HG02759 (cell line): ENCODE results near the gene ZMYND10.

Experiments used
- ATAC-seq: cut with Tn5 transposase; IDR thresholded peaks from one replicate; pipeline ENCODE4 v1.9.1; 2021; ENCODE audit warnings: mild to moderate bottlenecking, moderate library complexity; ENCODE audit not compliant: unreplicated experiment

ZMYND10 gene

GRCh38 chr3:50371133-50371685 is 25.7 kb upstream of the ZMYND10 start:
- ATAC-seq: no peak

- no peak for ATAC-seq
Observed at GRCh38 chr3:50370594-50370993, 25.1 kb upstream of the ZMYND10 start.

GRCh38 chr3:50369012-50369670 is 23.6 kb upstream of the ZMYND10 start:
- no peak for ATAC-seq

- ATAC-seq: no peak
Observed at GRCh38 chr3:50365842-50366220, 20.3 kb upstream of the ZMYND10 start.

GRCh38 chr3:50365080-50365841 is 19.7 kb upstream of the ZMYND10 start:
- ATAC-seq: peak; percentile 84

- peak; percentile 33 for ATAC-seq
Observed at GRCh38 chr3:50364573-50365079, 19.1 kb upstream of the ZMYND10 start.

GRCh38 chr3:50359760-50360110 is 14.2 kb upstream of the ZMYND10 start:
- peak; percentile 14 for ATAC-seq

GRCh38 chr3:50358911-50359759 is 13.6 kb upstream of the ZMYND10 start, which contains the start of gene TMEM115:
Gene TMEM115 (minus strand): TSS chr3:50359521. CDS start chr3:50359063, 458 bp downstream.
- peak; percentile 98 for ATAC-seq

GRCh38 chr3:50358355-50358910 is 12.9 kb upstream of the ZMYND10 start:
- ATAC-seq: no peak

GRCh38 chr3:50357481-50357880 is 11.9 kb upstream of the ZMYND10 start:
- ATAC-seq: no peak

- ATAC-seq: no peak
Observed at GRCh38 chr3:50356553-50356952, 11.0 kb upstream of the ZMYND10 start.

- no peak for ATAC-seq
Observed at GRCh38 chr3:50355829-50356552, 10.5 kb upstream of the ZMYND10 start.

- ATAC-seq: no peak
Observed at GRCh38 chr3:50354850-50355249, 9.3 kb upstream of the ZMYND10 start.

GRCh38 chr3:50354186-50354764 is 8.7 kb upstream of the ZMYND10 start:
- no peak for ATAC-seq

- no peak for ATAC-seq
Observed at GRCh38 chr3:50353245-50354004, 7.9 kb upstream of the ZMYND10 start.

- no peak for ATAC-seq
Observed at GRCh38 chr3:50352781-50353180, 7.2 kb upstream of the ZMYND10 start.

- peak; percentile 1 for ATAC-seq
Observed at GRCh38 chr3:50351323-50351697, 5.8 kb upstream of the ZMYND10 start.

GRCh38 chr3:50350527-50351322 is 5.2 kb upstream of the ZMYND10 start, which contains the start of the genes CYB561D2 and NPRL2:
Gene CYB561D2 (plus strand): TSS chr3:50350862. CDS start chr3:50351434, 572 bp downstream.
Gene NPRL2 (minus strand): TSS chr3:50350775. CDS start chr3:50350652, 123 bp downstream.
- peak; percentile 88 for ATAC-seq
